Glutamatergic neuron (in vitro differentiated cells): ENCODE data around the gene PCDHGA1. TPM values are rescaled to one million over a fixed set of nuclear protein-coding genes. Genes with fewer than 3 reads are reported as not detected.
A peak's percentile ranks its signal among the peaks of the same experiment; 100 is the strongest.

Source experiments
- DNase-seq: peaks from one replicate; pipeline ENCODE4 v3.0.0; 2022
- H3K27ac Mint-ChIP-seq: one replicate; pipeline ENCODE4 v1.8.0; 2020; ENCODE audit warnings: mild to moderate bottlenecking, mixed read lengths, inconsistent platforms; ENCODE audit not compliant: unreplicated experiment
- H3K27me3 Mint-ChIP-seq: one replicate; pipeline ENCODE4 v1.8.0; 2020; ENCODE audit warnings: mild to moderate bottlenecking, moderate library complexity, mixed read lengths, inconsistent platforms; ENCODE audit not compliant: unreplicated experiment
- H3K36me3 Mint-ChIP-seq: one replicate; pipeline ENCODE4 v1.8.0; 2020; ENCODE audit warnings: mild to moderate bottlenecking, mixed read lengths, inconsistent platforms; ENCODE audit not compliant: unreplicated experiment
- H3K4me1 Mint-ChIP-seq: one replicate; pipeline ENCODE4 v1.8.0; 2020; ENCODE audit warnings: mild to moderate bottlenecking, low read depth, mixed read lengths, inconsistent platforms; ENCODE audit not compliant: unreplicated experiment
- H3K4me3 Mint-ChIP-seq: one replicate; pipeline ENCODE4 v1.8.0; 2020; ENCODE audit warnings: mild to moderate bottlenecking, mixed read lengths, inconsistent platforms; ENCODE audit not compliant: unreplicated experiment
- H3K9me3 Mint-ChIP-seq: one replicate; pipeline ENCODE4 v1.8.0; 2020; ENCODE audit warnings: mild to moderate bottlenecking, moderate library complexity, mixed read lengths, inconsistent platforms; ENCODE audit not compliant: unreplicated experiment
- total RNA-seq: library from RNA; stranded (reverse); fragmentation: NEBNext Ultra II Directional; extraction: Animal tissue kit (Norgen Biotek cat#: 25700); gene quantifications from one replicate; pipeline ENCODE4 v1.2.1, GENCODE V29; 2021; ENCODE audit not compliant: unreplicated experiment
- TF ChIP-seq, protein P1 (sequence below): fragments of 200-600 bp; sonication (generic); IDR thresholded peaks from one replicate; pipeline ENCODE4 v1.5.0; 2021; ENCODE audit not compliant: partially characterized antibody, unreplicated experiment

Gene PCDHGA1
- total RNA-seq, 1 donor from 2014 or later, result 4.6 TPM

DNA sequence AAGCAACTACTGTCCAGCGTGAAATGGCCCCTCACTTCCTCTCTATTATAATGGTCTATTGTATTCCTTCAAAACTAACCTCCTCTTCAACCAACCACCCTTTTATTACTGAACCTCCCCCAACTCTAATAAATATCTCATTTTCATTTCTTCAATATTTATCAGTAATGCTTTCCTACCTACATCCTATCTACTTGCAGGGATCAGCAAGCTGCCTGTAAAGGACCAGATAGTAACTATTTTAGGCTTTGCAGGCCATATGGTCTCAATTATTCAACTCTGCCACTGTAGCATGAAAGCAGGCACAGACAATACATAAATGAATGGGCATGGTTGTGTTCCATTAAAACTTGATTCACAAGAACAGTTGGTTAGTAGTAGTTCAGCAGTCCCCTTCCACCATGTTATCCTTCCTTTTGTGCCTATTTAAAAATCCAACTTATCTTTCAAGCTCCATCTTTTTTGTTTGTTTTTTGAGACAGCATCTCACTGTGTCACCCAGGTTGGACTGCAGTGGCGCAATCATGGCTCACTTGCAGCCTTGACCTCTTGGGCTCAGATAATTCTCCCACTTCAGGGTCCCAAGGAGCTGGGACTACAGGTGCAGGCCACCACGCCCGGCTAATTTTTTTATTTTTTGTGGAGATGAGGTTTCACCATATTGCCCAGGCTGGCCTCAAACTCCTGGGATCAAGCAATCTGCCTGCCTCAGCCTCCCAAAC lies 204.3 kb downstream of the PCDHGA1 start:
- no peak overlapping the region for H3K4me3 Mint-ChIP-seq
- H3K9me3 Mint-ChIP-seq, result peaks cover 3% of the 10 kb centered on the region
- H3K27ac Mint-ChIP-seq, result peak overlapping the region; percentile 57
- TF ChIP-seq, protein P1, sequence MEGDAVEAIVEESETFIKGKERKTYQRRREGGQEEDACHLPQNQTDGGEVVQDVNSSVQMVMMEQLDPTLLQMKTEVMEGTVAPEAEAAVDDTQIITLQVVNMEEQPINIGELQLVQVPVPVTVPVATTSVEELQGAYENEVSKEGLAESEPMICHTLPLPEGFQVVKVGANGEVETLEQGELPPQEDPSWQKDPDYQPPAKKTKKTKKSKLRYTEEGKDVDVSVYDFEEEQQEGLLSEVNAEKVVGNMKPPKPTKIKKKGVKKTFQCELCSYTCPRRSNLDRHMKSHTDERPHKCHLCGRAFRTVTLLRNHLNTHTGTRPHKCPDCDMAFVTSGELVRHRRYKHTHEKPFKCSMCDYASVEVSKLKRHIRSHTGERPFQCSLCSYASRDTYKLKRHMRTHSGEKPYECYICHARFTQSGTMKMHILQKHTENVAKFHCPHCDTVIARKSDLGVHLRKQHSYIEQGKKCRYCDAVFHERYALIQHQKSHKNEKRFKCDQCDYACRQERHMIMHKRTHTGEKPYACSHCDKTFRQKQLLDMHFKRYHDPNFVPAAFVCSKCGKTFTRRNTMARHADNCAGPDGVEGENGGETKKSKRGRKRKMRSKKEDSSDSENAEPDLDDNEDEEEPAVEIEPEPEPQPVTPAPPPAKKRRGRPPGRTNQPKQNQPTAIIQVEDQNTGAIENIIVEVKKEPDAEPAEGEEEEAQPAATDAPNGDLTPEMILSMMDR, result no peak
- no peak for DNase-seq
- no peaks in the 10 kb centered on the region for H3K36me3 Mint-ChIP-seq
- H3K4me1 Mint-ChIP-seq, result peaks cover 2% of the 10 kb centered on the region
- H3K27me3 Mint-ChIP-seq, result no peaks in the 10 kb centered on the region

DNA sequence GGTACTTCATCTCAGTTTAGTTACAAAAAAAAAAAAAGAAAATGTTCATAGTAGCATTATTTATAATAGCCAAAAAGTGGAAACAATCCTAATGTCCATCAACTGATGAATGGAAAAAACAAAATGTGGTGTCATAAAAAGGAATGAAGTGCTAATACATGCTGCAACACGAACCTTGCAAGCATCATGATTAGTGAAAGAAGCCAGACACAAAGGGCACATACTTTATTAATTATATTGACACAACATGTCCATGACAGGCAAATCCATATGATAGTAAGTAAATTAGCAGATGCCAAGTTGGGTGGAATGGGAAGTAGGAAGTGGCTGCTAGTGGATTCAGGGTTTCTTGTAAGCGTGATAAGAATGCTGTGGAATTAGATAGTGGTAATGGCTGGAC lies 212.7 kb downstream of the PCDHGA1 start:
- H3K27ac Mint-ChIP-seq, result no peak overlapping the region
- TF ChIP-seq, protein P1, result no peak
- no peak overlapping the region for H3K4me3 Mint-ChIP-seq
- H3K9me3 Mint-ChIP-seq, result peaks cover 10% of the 10 kb centered on the region
- H3K27me3 Mint-ChIP-seq, result peaks cover 6% of the 10 kb centered on the region
- DNase-seq, result no peak
- H3K36me3 Mint-ChIP-seq, result peaks cover 14% of the 10 kb centered on the region
- H3K4me1 Mint-ChIP-seq, result no peaks in the 10 kb centered on the region

DNA sequence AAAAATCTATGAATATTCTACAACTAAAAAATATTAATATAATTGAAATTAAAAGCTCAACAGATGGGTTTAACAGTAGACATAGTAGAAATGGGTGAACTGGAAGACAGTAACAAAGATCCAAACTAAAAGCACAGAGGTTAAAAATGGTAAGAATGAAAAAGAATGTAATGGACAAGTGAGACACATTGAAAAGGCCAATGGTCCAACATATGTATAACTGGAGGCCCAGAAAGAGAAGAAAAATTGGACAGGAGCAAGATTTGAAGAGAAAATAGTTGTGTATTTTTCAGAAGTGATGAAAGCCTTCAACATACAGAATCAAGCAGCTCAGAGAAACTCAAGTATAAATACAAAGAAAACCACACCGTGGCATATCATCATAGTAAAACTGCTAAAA lies 217.2 kb downstream of the PCDHGA1 start:
- peaks cover 9% of the 10 kb centered on the region for H3K27me3 Mint-ChIP-seq
- peaks cover 12% of the 10 kb centered on the region for H3K9me3 Mint-ChIP-seq
- TF ChIP-seq, protein P1, result no peak
- no peaks in the 10 kb centered on the region for H3K4me1 Mint-ChIP-seq
- H3K27ac Mint-ChIP-seq, result no peak overlapping the region
- H3K4me3 Mint-ChIP-seq, result no peak overlapping the region
- H3K36me3 Mint-ChIP-seq, result peaks cover 16% of the 10 kb centered on the region
- no peak for DNase-seq

DNA sequence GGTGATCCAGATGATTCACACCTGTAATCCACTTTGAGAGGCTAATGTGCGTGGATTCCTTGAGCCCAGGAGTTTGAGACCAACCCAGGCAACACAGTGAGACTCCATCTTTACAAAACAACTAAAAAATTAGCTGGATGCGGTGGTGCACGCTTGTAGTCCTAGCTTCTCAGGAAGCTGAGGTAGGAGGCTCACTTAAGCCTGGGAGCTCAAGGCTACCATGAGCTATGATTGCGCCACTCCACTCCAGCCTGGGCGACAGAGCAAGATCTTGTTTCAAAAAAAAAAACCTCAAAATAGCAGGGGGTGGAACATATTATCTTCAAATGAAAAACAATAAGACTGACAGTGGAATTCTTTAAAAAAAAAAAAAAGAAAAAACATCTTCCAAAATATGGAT lies 217.6 kb downstream of the PCDHGA1 start:
- H3K9me3 Mint-ChIP-seq, result peaks cover 12% of the 10 kb centered on the region
- peaks cover 16% of the 10 kb centered on the region for H3K36me3 Mint-ChIP-seq

DNA sequence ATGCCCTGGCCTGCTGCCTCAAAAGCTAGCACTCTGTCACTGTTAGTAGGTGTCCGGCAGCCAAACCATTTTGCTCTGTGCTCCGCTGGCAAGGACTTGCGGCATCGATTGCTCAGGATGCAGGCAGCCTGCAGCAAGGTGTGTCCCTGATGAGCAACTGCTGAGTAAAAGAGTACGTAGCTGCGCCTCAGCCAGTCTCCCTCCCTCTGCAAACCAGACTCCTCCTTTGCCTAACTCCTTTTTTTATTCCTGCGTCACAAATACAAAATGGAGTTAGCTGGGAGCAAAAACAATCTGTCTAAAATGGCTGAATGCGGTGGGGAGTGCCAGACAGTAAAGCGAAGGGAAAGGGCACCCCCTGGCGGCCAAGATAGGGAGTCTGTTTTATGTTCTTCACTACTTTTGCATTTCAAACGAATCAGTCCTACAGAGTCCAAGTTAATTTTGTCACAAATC lies 227.4 kb downstream of the PCDHGA1 start:
- H3K36me3 Mint-ChIP-seq, result no peaks in the 10 kb centered on the region

More for the DNA sequence above, 217.6 kb downstream of the PCDHGA1 start:
- TF ChIP-seq, protein P1, result no peak
- H3K4me1 Mint-ChIP-seq, result no peaks in the 10 kb centered on the region
- DNase-seq, result no peak
- no peak overlapping the region for H3K4me3 Mint-ChIP-seq
- peaks cover 9% of the 10 kb centered on the region for H3K27me3 Mint-ChIP-seq
- H3K27ac Mint-ChIP-seq, result no peak overlapping the region

More for the DNA sequence above, 227.4 kb downstream of the PCDHGA1 start:
- Mint-ChIP-seq H3K9me3 (peaks cover 18% of the 10 kb centered on the region), H3K27me3 (peaks cover 9% of the 10 kb centered on the region), H3K4me3 (peak overlapping the region; percentile 76), H3K27ac (peak overlapping the region; percentile 99), H3K4me1 (peaks cover 24% of the 10 kb centered on the region)
- DNase-seq, result peak; percentile 88
- TF ChIP-seq, protein P1, result peak; percentile 94
